C1 segment of cervical spinal cord (tissue), 14 donors: Measurements from ENCODE around the gene NFATC4.
"Not testable (repeated sequence)": the region's sequence is repeated elsewhere in the genome, so short reads cannot be mapped to it uniquely, and the experiment has no call there.

ENCODE experiments used
- DNase-seq, 14 donors: peaks; one replicate each; lab custom pipeline; 2025; lab: John Stamatoyannopoulos, UW

The NFATC4 gene

DNA sequence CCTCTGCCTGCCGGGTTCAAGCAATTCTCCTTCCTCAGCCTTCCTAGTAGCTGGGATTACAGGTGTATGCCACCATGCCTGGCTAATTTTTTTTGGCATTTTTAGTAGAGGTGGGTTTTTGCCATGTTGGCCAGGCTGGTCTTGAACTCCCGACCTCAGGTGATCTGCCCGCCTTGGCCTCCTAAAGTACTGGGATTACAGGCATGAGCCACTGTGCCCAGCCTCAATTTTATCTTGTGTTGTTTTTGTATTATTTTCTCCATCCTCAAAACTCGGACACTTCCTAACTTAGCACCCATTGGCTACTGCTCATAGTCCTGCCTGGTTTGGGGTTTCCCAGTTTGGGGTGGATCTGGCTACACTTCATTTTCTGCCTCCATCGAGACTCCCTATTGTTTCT, 19.6 kb downstream of the NFATC4 start:
- DNase-seq, result not testable (repeated sequence)

- DNase-seq, result no peak
These were observed 20.6 kb downstream of the NFATC4 start for GRCh38 chr14:24388474-24389179.

DNA sequence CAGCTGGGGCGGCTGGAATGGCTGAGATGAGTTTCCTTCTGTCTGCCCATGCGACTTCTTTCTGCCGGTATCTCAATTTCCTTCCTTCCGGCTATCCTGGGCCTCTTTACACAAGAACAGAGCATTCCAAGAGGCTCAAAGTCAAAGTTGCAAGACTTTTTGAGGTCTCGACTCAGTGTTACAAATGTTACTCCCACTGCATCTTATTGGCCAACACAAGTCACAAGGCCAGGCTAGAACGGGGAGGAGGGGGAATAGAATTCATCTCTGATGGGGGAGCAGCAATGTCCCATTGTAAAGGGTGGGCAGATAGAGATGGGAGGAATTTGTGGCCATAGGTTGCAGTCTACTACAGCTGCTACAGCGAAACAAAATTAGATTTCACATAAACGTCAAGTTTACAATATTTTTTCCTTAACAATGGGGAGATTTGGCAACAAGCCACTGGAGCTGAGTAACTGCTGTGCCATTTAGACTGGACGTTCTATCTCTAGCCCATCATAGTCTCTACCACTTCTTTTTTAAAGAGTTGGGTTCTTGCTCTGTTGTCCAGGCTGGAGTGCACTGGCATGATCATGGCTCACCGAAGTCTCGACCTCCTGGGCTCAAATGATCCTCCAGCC, 21.4 kb downstream of the NFATC4 start:
- no peak for DNase-seq

DNA sequence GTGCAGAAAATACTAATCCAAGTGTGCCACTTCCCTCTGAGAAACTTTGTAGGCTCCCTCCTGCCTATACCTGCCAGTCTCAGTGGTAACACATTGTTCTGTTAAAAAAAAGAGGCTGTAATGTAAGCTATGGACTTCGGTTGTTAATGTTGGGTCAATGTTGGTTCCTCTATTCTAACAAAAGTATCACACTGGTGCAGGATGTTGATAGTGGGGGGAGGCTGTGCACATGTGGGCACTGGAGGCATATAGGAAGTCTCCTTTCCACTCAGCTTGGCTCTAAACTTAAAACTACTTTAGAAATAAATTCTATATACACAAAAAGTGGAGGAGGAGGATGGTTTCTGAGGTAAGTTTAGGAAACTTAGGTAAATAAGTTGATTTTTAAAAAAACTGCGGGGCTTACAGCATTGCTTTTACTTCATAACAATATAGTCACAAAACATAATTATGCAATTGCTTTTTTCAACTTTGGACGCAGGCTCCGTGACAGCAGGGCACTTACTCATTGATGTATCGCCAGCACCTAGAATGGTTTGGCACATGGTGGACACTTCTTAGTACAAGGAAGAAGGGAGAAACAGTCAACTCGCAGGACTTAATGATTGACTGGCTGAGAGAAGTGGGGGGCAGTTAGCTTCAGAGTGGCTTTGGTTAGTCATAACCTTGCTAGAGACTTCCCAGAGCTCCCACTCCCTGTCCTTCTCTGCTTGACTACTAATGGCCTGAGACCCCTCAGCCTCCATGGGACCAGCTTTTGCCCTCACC, 22.9 kb downstream of the NFATC4 start:
- DNase-seq, result no peak

- DNase-seq, result no peak
These were observed 24.5 kb downstream of the NFATC4 start for GRCh38 chr14:24392325-24393091.

- DNase-seq, result no peak
These were observed 26.3 kb downstream of the NFATC4 start for GRCh38 chr14:24394275-24394674.

GRCh38 chr14:24395609-24396582, 27.9 kb downstream of the NFATC4 start:
- DNase-seq, result no peak

DNA sequence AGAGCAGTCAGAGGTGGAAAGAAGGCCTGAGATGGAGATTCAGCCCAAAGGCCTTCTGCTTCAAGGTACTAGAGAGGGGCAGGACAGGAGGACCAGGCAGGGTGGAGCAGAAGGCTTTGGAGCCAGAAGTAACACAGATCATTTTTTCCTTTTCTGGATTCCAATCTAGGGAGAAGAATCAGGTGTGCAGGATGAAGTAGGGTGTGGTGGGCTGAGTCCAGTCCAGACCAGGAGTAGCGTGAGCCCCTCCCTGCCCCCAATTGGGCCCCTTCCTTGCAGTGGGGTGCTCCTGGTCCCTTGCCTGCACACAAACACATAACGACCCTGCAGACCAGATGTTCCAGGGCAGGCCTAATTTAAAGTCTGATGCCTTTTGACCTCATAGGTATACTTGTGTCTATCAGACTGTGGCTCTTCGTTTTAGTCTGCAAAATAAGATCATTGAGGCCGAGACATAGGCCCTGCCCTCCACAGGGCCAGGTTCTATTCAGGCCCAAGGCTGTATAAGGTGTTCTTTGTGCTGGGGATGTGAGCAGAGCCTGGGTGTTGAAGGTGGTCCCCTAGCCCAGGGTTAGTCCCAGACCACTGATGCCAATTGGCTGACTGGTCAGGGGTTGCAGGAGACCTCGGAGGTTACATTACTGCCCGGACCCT, 29.8 kb downstream of the NFATC4 start:
- DNase-seq, result no peak

- no peak for DNase-seq
These were observed 30.3 kb downstream of the NFATC4 start for GRCh38 chr14:24398293-24398652.

GRCh38 chr14:24398653-24399446, 30.9 kb downstream of the NFATC4 start, which contains the start of gene NYNRIN:
Gene NYNRIN (plus strand): TSS chr14:24399003. CDS start chr14:24399247, 244 bp downstream.
- DNase-seq, result peak in 2 of 14 donors; percentile 25 to 29

GRCh38 chr14:24399447-24399822, 31.5 kb downstream of the NFATC4 start:
- DNase-seq, result peak in 1 of 14 donors; percentile 55

- DNase-seq, result peak in 1 of 14 donors; percentile 56
These were observed 32.2 kb downstream of the NFATC4 start for GRCh38 chr14:24399999-24400718.

DNA sequence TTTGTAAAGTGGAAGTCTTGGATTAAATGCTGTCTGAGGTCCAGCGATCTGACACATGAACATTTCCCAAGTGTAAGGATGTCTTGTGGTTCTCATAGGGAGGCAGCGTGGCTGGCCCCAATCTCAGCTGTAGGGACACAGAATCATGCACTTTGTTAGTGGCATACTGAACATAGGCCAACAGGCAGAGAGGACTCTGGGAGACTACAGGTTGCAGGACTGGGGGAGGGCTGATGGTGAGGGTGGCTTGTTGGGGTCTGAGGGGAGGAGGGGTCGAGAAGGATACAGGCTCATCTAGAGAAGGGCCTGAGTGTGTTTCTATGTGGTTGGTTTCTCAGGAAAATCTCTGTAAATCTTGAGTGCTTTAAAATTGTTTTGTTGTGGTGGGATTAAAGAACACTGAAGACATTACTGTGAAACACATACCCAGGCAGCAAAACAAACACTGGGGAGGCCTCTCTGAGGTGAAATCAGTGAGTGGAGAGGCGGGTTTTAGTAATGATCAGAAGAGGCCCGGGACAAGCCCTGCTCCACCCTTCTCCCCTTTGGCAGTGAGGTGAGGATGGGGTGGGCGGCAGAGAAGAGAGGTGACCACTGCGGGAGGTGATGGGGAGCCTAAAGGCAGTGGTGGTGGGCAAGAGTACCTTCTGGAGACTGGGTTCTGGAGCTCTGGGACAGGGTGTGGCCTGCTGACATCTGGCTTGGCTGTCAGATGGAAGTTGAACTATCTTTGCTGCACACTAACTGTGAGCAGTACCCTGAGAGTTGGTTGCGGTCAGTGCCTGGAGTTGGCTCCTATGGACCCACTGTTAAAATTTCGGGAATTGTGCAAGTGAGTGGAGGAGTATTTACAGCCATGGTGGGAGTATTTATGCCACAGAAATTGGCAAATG, 34.1 kb downstream of the NFATC4 start:
- peak in 1 of 14 donors; percentile 21 for DNase-seq

DNA sequence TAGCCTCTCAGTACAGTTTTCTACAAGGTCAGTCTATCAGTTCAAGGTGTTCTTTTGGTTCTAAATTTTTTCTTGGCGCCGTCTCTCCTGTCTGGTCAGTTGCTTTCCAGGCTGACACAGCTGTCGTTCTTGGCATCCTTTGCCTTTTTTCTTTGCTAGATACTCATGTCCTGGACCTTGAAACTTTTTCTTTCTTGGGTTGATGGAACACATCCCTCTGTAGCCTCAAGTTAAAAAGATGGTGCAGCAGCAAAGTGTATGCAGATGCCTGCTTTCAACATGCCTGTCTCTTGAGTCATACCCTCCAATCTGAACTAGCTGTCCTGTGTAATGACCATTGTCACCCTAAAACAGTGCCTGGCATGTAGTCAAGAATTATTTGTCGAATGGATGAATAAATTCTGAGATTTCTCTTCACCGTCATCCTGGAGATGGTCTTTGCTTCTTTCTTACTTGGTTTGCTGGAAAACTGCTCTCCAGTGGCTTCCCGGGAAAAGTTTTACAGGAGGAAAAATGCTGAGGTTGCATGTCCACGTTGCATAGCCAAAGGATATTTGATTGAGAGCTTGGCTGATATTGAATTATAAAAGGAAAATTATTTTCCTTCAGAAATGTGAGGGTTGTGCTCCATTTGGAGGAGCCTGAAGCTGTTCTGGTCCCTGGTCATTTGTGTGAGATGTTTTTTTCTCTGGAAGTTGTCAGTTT, 35.5 kb downstream of the NFATC4 start:
- DNase-seq, result peak in 1 of 14 donors; percentile 61

DNA sequence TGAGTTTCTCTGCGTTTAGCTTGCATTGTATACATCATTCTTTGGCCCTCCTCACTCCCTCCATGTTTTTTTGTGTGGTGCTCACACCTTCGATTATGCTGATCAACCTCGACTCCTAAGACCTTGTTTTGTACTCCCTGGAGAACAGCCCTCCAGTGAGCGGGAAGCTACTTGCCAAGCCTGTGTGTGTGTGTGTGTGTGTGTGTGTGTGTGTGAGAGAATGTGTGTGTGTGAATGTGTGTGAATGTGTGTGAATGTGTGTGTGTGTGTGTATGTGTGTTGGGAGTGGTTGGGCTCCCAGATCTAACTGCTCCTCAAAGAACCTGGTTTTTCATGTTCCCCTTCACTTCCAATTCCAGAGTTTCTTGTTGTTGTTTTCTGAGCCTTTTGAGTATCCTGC, 36.8 kb downstream of the NFATC4 start:
- DNase-seq, result no peak

GRCh38 chr14:24406416-24406815, 38.4 kb downstream of the NFATC4 start:
- DNase-seq, result no peak
